ENCODE measurements around the gene COLGALT1.

The COLGALT1 gene

GRCh38 chr19:17614476-17614875, 59.0 kb downstream of the COLGALT1 start:
- no peak overlapping the region for H3K4me3 ChIP-seq (ENCODE audit: low read depth, low read length)
- H3K36me3 ChIP-seq (ENCODE audit: control insufficient read depth in 2 of 2, insufficient read depth in 1 of 2, low read length in 2 of 2): no peaks in the 10 kb centered on the region
- no peaks in the 10 kb centered on the region for H3K9me3 ChIP-seq (ENCODE audit: control insufficient read depth, insufficient read depth, low read depth, low read length)
- no peak for TF ChIP-seq TCF7L2 (IDR thresholded peaks at IDR 0.05; ENCODE audit: borderline replicate concordance, low read depth, low read length)
- TF ChIP-seq ZNF510 (tag by site-specific recombination; IDR thresholded peaks at IDR 0.05; ENCODE audit: insufficient replicate concordance): no peak
- TF ChIP-seq ZNF544 (tag by site-specific recombination; IDR thresholded peaks at IDR 0.05): no peak
- no peak for TF ChIP-seq MEIS1 (CRISPR knock-in tag; IDR thresholded peaks at IDR 0.05; ENCODE audit: borderline replicate concordance)
- TF ChIP-seq ZNF280C (tag by site-specific recombination; IDR thresholded peaks at IDR 0.05): no peak
- no peak for TF ChIP-seq ZNF830 (tag by site-specific recombination; IDR thresholded peaks at IDR 0.05; ENCODE audit: low read depth)
- no peak for TF ChIP-seq PBX3 (CRISPR knock-in tag; IDR thresholded peaks at IDR 0.05)
- TF ChIP-seq, protein P1, sequence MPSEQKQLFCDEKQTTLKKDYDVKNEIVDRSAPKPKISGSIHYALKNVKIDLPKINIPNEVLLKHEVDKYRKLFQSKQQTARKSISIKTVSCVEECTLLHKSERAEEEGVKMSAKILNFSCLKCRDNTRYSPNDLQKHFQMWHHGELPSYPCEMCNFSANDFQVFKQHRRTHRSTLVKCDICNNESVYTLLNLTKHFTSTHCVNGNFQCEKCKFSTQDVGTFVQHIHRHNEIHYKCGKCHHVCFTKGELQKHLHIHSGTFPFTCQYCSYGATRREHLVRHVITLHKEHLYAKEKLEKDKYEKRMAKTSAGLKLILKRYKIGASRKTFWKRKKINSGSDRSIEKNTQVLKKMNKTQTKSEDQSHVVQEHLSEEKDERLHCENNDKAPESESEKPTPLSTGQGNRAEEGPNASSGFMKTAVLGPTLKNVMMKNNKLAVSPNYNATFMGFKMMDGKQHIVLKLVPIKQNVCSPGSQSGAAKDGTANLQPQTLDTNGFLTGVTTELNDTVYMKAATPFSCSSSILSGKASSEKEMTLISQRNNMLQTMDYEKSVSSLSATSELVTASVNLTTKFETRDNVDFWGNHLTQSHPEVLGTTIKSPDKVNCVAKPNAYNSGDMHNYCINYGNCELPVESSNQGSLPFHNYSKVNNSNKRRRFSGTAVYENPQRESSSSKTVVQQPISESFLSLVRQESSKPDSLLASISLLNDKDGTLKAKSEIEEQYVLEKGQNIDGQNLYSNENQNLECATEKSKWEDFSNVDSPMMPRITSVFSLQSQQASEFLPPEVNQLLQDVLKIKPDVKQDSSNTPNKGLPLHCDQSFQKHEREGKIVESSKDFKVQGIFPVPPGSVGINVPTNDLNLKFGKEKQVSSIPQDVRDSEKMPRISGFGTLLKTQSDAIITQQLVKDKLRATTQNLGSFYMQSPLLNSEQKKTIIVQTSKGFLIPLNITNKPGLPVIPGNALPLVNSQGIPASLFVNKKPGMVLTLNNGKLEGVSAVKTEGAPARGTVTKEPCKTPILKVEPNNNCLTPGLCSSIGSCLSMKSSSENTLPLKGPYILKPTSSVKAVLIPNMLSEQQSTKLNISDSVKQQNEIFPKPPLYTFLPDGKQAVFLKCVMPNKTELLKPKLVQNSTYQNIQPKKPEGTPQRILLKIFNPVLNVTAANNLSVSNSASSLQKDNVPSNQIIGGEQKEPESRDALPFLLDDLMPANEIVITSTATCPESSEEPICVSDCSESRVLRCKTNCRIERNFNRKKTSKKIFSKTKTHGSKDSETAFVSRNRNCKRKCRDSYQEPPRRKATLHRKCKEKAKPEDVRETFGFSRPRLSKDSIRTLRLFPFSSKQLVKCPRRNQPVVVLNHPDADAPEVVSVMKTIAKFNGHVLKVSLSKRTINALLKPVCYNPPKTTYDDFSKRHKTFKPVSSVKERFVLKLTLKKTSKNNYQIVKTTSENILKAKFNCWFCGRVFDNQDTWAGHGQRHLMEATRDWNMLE (tag by site-specific recombination; conservative IDR thresholded peaks at IDR 0.05; ENCODE audit: low read depth): no peak
- TF ChIP-seq ZBTB26 (tag by site-specific recombination; optimal IDR thresholded peaks at IDR 0.05): no peak
- TF ChIP-seq, protein P2, sequence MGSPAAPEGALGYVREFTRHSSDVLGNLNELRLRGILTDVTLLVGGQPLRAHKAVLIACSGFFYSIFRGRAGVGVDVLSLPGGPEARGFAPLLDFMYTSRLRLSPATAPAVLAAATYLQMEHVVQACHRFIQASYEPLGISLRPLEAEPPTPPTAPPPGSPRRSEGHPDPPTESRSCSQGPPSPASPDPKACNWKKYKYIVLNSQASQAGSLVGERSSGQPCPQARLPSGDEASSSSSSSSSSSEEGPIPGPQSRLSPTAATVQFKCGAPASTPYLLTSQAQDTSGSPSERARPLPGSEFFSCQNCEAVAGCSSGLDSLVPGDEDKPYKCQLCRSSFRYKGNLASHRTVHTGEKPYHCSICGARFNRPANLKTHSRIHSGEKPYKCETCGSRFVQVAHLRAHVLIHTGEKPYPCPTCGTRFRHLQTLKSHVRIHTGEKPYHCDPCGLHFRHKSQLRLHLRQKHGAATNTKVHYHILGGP (tag by site-specific recombination; IDR thresholded peaks at IDR 0.05): no peak
- no peak for TF ChIP-seq ZNF561 (tag by site-specific recombination; IDR thresholded peaks at IDR 0.05; ENCODE audit: borderline replicate concordance)
- no peak for TF ChIP-seq ZNF555 (tag by site-specific recombination; conservative IDR thresholded peaks at IDR 0.05)
- TF ChIP-seq ZNF558 (tag by site-specific recombination; IDR thresholded peaks at IDR 0.05): no peak
- TF ChIP-seq ZNF16 (tag by site-specific recombination; IDR thresholded peaks at IDR 0.05; ENCODE audit: low read depth): no peak
- no peak for TF ChIP-seq ZNF248 (tag by site-specific recombination; IDR thresholded peaks at IDR 0.05)
- no peak for TF ChIP-seq ZNF560 (tag by site-specific recombination; IDR thresholded peaks at IDR 0.05; ENCODE audit: borderline replicate concordance)
- no peak for TF ChIP-seq PRDM1 (tag by site-specific recombination; IDR thresholded peaks at IDR 0.05)
- TF ChIP-seq, protein P3, sequence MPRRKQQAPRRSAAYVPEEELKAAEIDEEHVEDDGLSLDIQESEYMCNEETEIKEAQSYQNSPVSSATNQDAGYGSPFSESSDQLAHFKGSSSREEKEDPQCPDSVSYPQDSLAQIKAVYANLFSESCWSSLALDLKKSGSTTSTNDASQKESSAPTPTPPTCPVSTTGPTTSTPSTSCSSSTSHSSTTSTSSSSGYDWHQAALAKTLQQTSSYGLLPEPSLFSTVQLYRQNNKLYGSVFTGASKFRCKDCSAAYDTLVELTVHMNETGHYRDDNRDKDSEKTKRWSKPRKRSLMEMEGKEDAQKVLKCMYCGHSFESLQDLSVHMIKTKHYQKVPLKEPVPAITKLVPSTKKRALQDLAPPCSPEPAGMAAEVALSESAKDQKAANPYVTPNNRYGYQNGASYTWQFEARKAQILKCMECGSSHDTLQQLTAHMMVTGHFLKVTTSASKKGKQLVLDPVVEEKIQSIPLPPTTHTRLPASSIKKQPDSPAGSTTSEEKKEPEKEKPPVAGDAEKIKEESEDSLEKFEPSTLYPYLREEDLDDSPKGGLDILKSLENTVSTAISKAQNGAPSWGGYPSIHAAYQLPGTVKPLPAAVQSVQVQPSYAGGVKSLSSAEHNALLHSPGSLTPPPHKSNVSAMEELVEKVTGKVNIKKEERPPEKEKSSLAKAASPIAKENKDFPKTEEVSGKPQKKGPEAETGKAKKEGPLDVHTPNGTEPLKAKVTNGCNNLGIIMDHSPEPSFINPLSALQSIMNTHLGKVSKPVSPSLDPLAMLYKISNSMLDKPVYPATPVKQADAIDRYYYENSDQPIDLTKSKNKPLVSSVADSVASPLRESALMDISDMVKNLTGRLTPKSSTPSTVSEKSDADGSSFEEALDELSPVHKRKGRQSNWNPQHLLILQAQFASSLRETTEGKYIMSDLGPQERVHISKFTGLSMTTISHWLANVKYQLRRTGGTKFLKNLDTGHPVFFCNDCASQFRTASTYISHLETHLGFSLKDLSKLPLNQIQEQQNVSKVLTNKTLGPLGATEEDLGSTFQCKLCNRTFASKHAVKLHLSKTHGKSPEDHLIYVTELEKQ (tag by site-specific recombination; IDR thresholded peaks at IDR 0.05; ENCODE audit: borderline replicate concordance): no peak
- no peak for TF ChIP-seq ZNF785 (tag by site-specific recombination; IDR thresholded peaks at IDR 0.05)
- TF ChIP-seq ZNF112 (tag by site-specific recombination; IDR thresholded peaks at IDR 0.05): no peak
- H3K4me1 ChIP-seq (ENCODE audit: control insufficient read depth, insufficient read depth, low read length): no peaks in the 10 kb centered on the region
- no peak overlapping the region for H3K27ac ChIP-seq (ENCODE audit: extremely low read depth, low read depth, low read length)
- ChIA-PET POLR2A (no interaction called here), CTCF (no interaction called here)
